ENCODE results near the gene UBASH3A.

UBASH3A gene

GRCh38 chr21:42392731-42393442 is 10.8 kb upstream of the UBASH3A start:
- no peak for TF ChIP-seq CTCF (IDR thresholded peaks at IDR 0.05; ENCODE audit: borderline replicate concordance, control extremely low read depth, extremely low read depth, insufficient read depth, missing control alignments)
- no peak for DNase-seq (ENCODE audit: low spot score)
- in situ Hi-C loops (cut with MboI; ENCODE audit: low sequenced_read_pairs, unreplicated experiment) = no loop called here

GRCh38 chr21:42393443-42393950 is 10.2 kb upstream of the UBASH3A start:
- DNase-seq (ENCODE audit: low spot score) = no peak
- in situ Hi-C loops (cut with MboI; ENCODE audit: low sequenced_read_pairs, unreplicated experiment) = no loop called here
- TF ChIP-seq CTCF (IDR thresholded peaks at IDR 0.05; ENCODE audit: borderline replicate concordance, control extremely low read depth, extremely low read depth, insufficient read depth, missing control alignments) = no peak

GRCh38 chr21:42395302-42395701 is 8.4 kb upstream of the UBASH3A start:
- in situ Hi-C loops (cut with MboI; ENCODE audit: low sequenced_read_pairs, unreplicated experiment) = no loop called here
- no peak for DNase-seq (ENCODE audit: low spot score)
- TF ChIP-seq CTCF (IDR thresholded peaks at IDR 0.05; ENCODE audit: borderline replicate concordance, control extremely low read depth, extremely low read depth, insufficient read depth, missing control alignments) = no peak

GRCh38 chr21:42395905-42396651 is 7.6 kb upstream of the UBASH3A start, which contains the start of gene TMPRSS3:
TMPRSS3 (minus strand) TSS chr21:42396052; CDS start chr21:42395417, 635 bp downstream.
- no peak for TF ChIP-seq CTCF (IDR thresholded peaks at IDR 0.05; ENCODE audit: borderline replicate concordance, control extremely low read depth, extremely low read depth, insufficient read depth, missing control alignments)
- no peak for DNase-seq (ENCODE audit: low spot score)
- in situ Hi-C loops (cut with MboI; ENCODE audit: low sequenced_read_pairs, unreplicated experiment) = no loop called here

- no peak for TF ChIP-seq CTCF (IDR thresholded peaks at IDR 0.05; ENCODE audit: borderline replicate concordance, control extremely low read depth, extremely low read depth, insufficient read depth, missing control alignments)
- no peak for DNase-seq (ENCODE audit: low spot score)
- in situ Hi-C loops (cut with MboI; ENCODE audit: low sequenced_read_pairs, unreplicated experiment) = no loop called here
Observed at GRCh38 chr21:42396799-42397745, 6.6 kb upstream of the UBASH3A start.

All from GM13976 (cell line).